HG02610 (cell line): Measurements from ENCODE around the gene ST3GAL3.

Experiments
- ATAC-seq: cut with Tn5 transposase; IDR thresholded peaks from one replicate; pipeline ENCODE4 v1.9.1; 2021; ENCODE audit warnings: mild to moderate bottlenecking, moderate library complexity; ENCODE audit not compliant: unreplicated experiment

ST3GAL3 gene

GRCh38 chr1:43847290-43847689 is 140.0 kb downstream of the ST3GAL3 start:
- no peak for ATAC-seq

- no peak for ATAC-seq
These were observed 140.5 kb downstream of the ST3GAL3 start for GRCh38 chr1:43847882-43848281.

- ATAC-seq, result no peak
These were observed 142.3 kb downstream of the ST3GAL3 start for GRCh38 chr1:43849670-43850069.

GRCh38 chr1:43850591-43851233 is 143.4 kb downstream of the ST3GAL3 start:
- ATAC-seq, result no peak

GRCh38 chr1:43851561-43852338 is 144.4 kb downstream of the ST3GAL3 start:
- ATAC-seq, result no peak

GRCh38 chr1:43853161-43853921 is 146.0 kb downstream of the ST3GAL3 start:
- ATAC-seq, result peak; percentile 49

GRCh38 chr1:43854473-43854872 is 147.1 kb downstream of the ST3GAL3 start:
- ATAC-seq, result no peak

- ATAC-seq, result no peak
These were observed 148.9 kb downstream of the ST3GAL3 start for GRCh38 chr1:43856188-43856587.

- ATAC-seq, result no peak
These were observed 149.8 kb downstream of the ST3GAL3 start for GRCh38 chr1:43857163-43857562.

GRCh38 chr1:43858324-43858723 is 151.0 kb downstream of the ST3GAL3 start:
- ATAC-seq, result no peak

- ATAC-seq, result no peak
These were observed 154.0 kb downstream of the ST3GAL3 start for GRCh38 chr1:43861337-43861736.

GRCh38 chr1:43861988-43862735 is 154.8 kb downstream of the ST3GAL3 start:
- ATAC-seq, result no peak

- ATAC-seq, result no peak
These were observed 157.0 kb downstream of the ST3GAL3 start for GRCh38 chr1:43864111-43865045.

- ATAC-seq, result no peak
These were observed 158.9 kb downstream of the ST3GAL3 start for GRCh38 chr1:43866201-43866600.

- ATAC-seq, result no peak
These were observed 160.8 kb downstream of the ST3GAL3 start for GRCh38 chr1:43867976-43868740.

- ATAC-seq, result no peak
These were observed 161.4 kb downstream of the ST3GAL3 start for GRCh38 chr1:43868741-43869067.

GRCh38 chr1:43870306-43870705 is 163.0 kb downstream of the ST3GAL3 start:
- ATAC-seq, result no peak

GRCh38 chr1:43871181-43871910 is 164.0 kb downstream of the ST3GAL3 start:
- ATAC-seq, result no peak

GRCh38 chr1:43872280-43872679 is 164.9 kb downstream of the ST3GAL3 start:
- ATAC-seq, result no peak
